Lung (tissue), 12 donors: ENCODE measurements around the gene PTPRC. TPM values are rescaled to one million over a fixed set of nuclear protein-coding genes. Genes with fewer than 3 reads are reported as not detected.

ENCODE experiments used
- ATAC-seq: fragments of 200-7000 bp; cut with Tn5 transposase; one replicate; pipeline ENCODE4 v1.9.1; 2020; ENCODE audit warnings: moderate number of reproducible peaks; ENCODE audit not compliant: insufficient read depth, low FRiP score
- DNase-seq, 3 donors: peaks; one replicate each; pipeline ENCODE4 v3.0.0-alpha.2; 2013 to 2017
- H3K27ac ChIP-seq, 2 donors: one replicate each; pipeline ENCODE4 v1.5.1; 2013; ENCODE audit warnings: mild to moderate bottlenecking in 2 of 2, moderate library complexity in 2 of 2, control low read depth in 1 of 2, inconsistent platforms in 1 of 2, low read depth in 1 of 2, low read length in 1 of 2
- H3K27me3 ChIP-seq, 3 donors: one replicate each; pipeline ENCODE4 v1.5.1; 2013; ENCODE audit warnings: low read length in 2 of 3; ENCODE audit not compliant: control insufficient read depth in 3 of 3, insufficient read depth in 3 of 3
- H3K36me3 ChIP-seq, 4 donors: one replicate each; pipeline ENCODE4 v1.5.1; 2013; ENCODE audit warnings: low read length in 4 of 4, mild to moderate bottlenecking in 1 of 4, moderate library complexity in 1 of 4; ENCODE audit not compliant: control insufficient read depth in 4 of 4, insufficient read depth in 4 of 4
- H3K4me1 ChIP-seq, 5 donors: one replicate each; pipeline ENCODE4 v1.5.1; 2013; ENCODE audit warnings: low read length in 5 of 5, mild to moderate bottlenecking in 2 of 5, moderate library complexity in 1 of 5; ENCODE audit not compliant: control insufficient read depth in 5 of 5, insufficient read depth in 5 of 5
- H3K4me3 ChIP-seq: one replicate; pipeline ENCODE4 v1.5.1; 2013; ENCODE audit warnings: mild to moderate bottlenecking, control low read depth, moderate library complexity
- H3K9ac ChIP-seq, 2 donors: one replicate each; pipeline ENCODE4 v1.5.1; 2013; ENCODE audit warnings: low read length in 2 of 2, control low read depth in 1 of 2; ENCODE audit not compliant: insufficient read depth in 1 of 2
- H3K9me3 ChIP-seq, 4 donors: one replicate each; pipeline ENCODE4 v1.5.1; 2013; ENCODE audit warnings: low read length in 3 of 4, mild to moderate bottlenecking in 1 of 4, moderate library complexity in 1 of 4; ENCODE audit not compliant: control insufficient read depth in 4 of 4, insufficient read depth in 3 of 4
- WGBS, 2 donors: extraction: QIAGEN DNeasy Blood & Tissue Kit; methylation state at CpG; one replicate each; pipeline ENCODE4 v1.1.7; 2013; 5-methylcytosine and 5-hydroxymethylcytosine counted together
- polyA plus RNA-seq, 2 donors: library from polyadenylated mRNA; stranded (reverse); fragments of 200-250 nt; gene quantifications; one replicate each; pipeline ENCODE4 v1.2.1, GENCODE V29; 2013
- total RNA-seq, 2 donors: library from RNA; depleted of rRNA in 1 of 2; stranded (reverse); fragments of >200 nt in 1 of 2; gene quantifications; one replicate each; pipeline ENCODE4 v1.2.1, GENCODE V29; 2014 to 2021
- TF ChIP-seq, protein P1 (sequence below): IDR thresholded peaks from 2 replicates; pipeline ENCODE4 v1.5.1; 2012; ENCODE audit warnings: mild to moderate bottlenecking; ENCODE audit errors: control extremely low read depth, extremely low read depth
- donor health status: control.
- donor health status: control.
- donor health status: Bipolar disorder and iron deficiency.
- donor health status: healthy.
- donor health status: DM: yes; HTN: yes; CAD: no.

Gene PTPRC
- total and polyA plus RNA-seq, 4 donors = 8.2 to 142 (median 86.1) TPM

DNA sequence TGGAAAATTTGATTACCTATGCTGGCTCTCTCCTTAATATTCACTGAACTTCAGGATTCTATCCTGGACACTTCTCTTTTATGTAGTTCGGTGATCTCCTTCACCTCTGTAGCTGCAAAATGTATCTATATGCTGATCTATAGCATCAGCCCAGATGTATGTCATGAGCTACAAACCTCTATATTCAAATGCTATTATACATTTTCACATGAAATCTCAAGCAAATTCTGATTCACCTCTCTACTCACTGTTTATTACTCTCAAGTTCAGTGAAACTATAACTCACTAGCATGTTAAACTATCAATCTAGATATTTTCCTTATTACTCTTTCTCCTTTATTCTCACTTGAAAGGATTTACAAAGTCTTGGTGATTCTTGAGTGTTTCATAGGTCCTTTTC lies 52.2 kb downstream of the PTPRC start:
- Histone ChIP-seq H3K27ac (no peak overlapping the region), H3K27me3 (no peaks in the 10 kb centered on the region), H3K9me3 (no peaks in the 10 kb centered on the region), H3K36me3 (no peaks in the 10 kb centered on the region), H3K4me3 (no peak overlapping the region), H3K4me1 (peaks cover 0 to 4% (median 0%) of the 10 kb centered on the region in 5 donors), H3K9ac (no peak overlapping the region)
- WGBS, 2 donors = 90 to 91% methylated on average over 1 of the region's 1 CpG
- no peak for DNase-seq
- TF ChIP-seq, protein P1, sequence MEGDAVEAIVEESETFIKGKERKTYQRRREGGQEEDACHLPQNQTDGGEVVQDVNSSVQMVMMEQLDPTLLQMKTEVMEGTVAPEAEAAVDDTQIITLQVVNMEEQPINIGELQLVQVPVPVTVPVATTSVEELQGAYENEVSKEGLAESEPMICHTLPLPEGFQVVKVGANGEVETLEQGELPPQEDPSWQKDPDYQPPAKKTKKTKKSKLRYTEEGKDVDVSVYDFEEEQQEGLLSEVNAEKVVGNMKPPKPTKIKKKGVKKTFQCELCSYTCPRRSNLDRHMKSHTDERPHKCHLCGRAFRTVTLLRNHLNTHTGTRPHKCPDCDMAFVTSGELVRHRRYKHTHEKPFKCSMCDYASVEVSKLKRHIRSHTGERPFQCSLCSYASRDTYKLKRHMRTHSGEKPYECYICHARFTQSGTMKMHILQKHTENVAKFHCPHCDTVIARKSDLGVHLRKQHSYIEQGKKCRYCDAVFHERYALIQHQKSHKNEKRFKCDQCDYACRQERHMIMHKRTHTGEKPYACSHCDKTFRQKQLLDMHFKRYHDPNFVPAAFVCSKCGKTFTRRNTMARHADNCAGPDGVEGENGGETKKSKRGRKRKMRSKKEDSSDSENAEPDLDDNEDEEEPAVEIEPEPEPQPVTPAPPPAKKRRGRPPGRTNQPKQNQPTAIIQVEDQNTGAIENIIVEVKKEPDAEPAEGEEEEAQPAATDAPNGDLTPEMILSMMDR = no peak
- ATAC-seq = no peak

DNA sequence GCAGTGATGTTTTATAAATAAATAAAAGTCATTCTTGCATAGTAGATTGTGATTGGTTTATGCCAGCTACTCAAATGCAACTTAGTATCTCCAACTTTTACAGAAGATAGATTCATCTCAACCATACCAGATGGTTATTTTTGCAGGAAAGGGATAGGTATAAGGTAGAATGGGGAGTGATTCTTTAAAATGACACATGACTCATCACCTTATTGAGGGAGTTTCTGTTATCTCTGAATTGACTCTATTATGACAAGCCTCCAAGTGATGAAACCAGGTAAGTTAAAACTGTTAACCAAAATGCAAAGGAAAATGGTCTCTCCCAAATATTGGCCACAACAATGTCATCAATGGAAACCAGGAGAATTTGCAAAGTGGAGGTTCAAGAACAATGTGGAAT lies 54.5 kb downstream of the PTPRC start:
- Histone ChIP-seq H3K9me3 (no peaks in the 10 kb centered on the region), H3K36me3 (no peaks in the 10 kb centered on the region), H3K4me3 (no peak overlapping the region), H3K4me1 (peaks cover 0 to 4% (median 0%) of the 10 kb centered on the region in 5 donors), H3K27ac (no peak overlapping the region), H3K9ac (no peak overlapping the region), H3K27me3 (no peaks in the 10 kb centered on the region)
- ATAC-seq (no peak), DNase-seq (no peak)
- TF ChIP-seq, protein P1 = no peak

DNA sequence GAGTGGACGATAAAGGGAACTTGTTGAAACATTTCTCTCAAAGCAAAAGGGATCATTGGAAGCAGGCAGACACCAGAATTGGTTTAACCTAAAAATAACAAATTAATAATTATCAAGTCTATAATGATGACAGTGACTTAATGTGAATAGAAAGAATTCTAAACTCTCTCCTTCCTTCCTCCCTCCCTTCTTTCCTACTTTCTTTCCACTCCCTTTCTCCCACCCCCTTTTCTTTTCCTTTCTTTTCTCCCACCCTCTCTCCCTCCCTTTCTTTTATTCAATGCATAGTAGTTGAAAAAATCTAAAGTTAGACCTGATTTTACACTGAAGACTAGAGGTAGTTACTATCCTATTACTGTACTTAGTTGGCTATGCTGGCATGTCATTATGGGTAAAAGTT lies 55.7 kb downstream of the PTPRC start:
- TF ChIP-seq, protein P1 = no peak
- DNase-seq (no peak), ATAC-seq (no peak)
- no peak overlapping the region for H3K27ac ChIP-seq
- H3K9me3 ChIP-seq = no peaks in the 10 kb centered on the region
- H3K4me3 ChIP-seq = no peak overlapping the region
- 60 to 83% methylated on average over 1 of the region's 1 CpG for WGBS, 2 donors
- no peak overlapping the region for H3K9ac ChIP-seq
- H3K36me3 ChIP-seq = no peaks in the 10 kb centered on the region
- no peaks in the 10 kb centered on the region for H3K27me3 ChIP-seq
- H3K4me1 ChIP-seq = peaks cover 0 to 4% (median 0%) of the 10 kb centered on the region in 5 donors

DNA sequence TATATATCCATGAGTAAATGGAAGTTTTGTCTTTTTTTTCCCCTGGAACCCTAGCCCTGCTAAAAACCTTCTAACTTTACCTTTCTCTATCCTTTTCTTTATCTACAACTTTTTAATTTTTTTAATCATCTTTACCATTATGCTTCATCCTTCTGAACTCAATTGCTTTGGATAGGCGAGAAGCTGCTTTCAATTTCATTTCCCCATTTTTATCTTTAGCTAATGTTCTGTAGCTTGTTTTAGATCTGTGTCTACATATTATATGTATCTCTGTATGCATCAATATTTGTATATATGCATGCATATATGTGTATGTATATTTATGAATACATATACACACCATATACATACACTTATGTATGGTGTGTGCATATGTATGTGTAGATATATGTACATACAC lies 57.4 kb downstream of the PTPRC start:
- WGBS, 2 donors = 81 to 86% methylated on average over 1 of the region's 1 CpG
- peaks cover 0 to 9% (median under 1%) of the 10 kb centered on the region in 5 donors for H3K4me1 ChIP-seq
- no peak overlapping the region for H3K4me3 ChIP-seq
- DNase-seq (no peak), ATAC-seq (no peak)
- H3K27me3 ChIP-seq = no peaks in the 10 kb centered on the region
- H3K9ac ChIP-seq = no peak overlapping the region
- TF ChIP-seq, protein P1 = no peak
- H3K36me3 ChIP-seq = no peaks in the 10 kb centered on the region
- H3K27ac ChIP-seq = no peak overlapping the region
- no peaks in the 10 kb centered on the region for H3K9me3 ChIP-seq
